ENCODE results near the gene AP3S2.
"Not testable (repeated sequence)": the region's sequence is repeated elsewhere in the genome, so short reads cannot be mapped to it uniquely, and the experiment has no call there.

AP3S2 gene

DNA sequence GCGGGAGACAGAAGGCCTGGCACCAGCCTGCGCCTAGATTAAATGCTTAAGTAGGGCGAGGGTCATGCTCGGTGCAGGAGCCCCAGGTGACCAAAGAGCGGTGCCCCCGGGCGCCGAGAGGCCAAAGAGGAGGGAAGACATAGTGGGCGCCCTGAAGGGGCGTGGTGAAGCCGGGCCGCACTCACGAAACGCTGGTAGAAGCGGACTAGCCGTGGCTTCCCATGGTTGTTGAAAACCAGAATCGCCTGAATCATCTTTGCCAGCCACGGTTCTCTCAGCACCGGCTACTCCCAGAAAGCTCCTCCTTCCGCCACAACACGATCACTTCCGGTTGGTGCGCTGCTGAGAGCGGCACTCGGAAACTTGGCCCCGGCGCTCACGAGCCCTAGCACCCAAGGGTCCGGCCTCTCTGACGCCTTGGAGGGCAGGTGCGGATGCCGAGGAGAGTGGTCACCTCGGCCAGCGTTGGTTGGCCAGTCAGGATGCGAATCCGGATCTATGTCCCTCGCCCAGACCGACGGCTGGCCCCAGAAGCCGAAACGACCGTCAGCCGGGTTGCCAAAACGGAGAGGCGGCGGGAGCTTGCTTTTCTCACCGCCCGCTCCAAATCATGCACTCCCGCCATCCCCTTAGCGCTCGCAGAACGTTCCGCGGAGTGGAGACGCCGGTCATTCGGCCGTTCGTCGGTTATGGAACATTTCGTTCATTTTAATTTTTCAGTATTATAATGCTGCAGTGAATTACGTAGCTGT lies at the start of gene AP3S2:
TSS of gene AP3S2 (minus strand) at position 299 of the 752 bp plus-strand sequence. CDS start at position 254, 45 bp downstream.
- peak; percentile 92 for DNase-seq (ENCODE audit: low read depth)

- DNase-seq (ENCODE audit: low read depth), result no peak
Observed at GRCh38 chr15:89939910-89940309, 46.1 kb upstream of the AP3S2 start.

DNA sequence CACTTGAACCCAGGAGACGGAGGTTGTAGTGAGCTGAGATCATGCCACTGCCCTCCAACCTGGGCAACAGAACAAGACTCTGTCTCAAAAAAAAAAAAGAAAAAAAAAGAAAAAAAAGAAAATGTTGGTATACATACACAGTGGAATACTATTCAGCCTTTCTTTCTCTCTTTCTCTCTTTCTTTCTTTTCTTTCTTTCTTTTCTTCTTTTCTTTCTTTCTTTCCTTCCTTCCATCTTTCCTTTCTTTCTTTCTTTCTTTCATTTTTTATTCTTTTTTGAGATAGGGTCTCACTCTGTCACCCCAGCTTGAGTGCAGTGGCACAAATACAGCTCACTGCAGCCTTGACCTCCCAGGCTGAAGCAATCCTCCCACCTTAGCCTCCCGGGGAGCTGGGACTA lies 45.6 kb upstream of the AP3S2 start:
- DNase-seq (ENCODE audit: low read depth), result not testable (repeated sequence)

DNA sequence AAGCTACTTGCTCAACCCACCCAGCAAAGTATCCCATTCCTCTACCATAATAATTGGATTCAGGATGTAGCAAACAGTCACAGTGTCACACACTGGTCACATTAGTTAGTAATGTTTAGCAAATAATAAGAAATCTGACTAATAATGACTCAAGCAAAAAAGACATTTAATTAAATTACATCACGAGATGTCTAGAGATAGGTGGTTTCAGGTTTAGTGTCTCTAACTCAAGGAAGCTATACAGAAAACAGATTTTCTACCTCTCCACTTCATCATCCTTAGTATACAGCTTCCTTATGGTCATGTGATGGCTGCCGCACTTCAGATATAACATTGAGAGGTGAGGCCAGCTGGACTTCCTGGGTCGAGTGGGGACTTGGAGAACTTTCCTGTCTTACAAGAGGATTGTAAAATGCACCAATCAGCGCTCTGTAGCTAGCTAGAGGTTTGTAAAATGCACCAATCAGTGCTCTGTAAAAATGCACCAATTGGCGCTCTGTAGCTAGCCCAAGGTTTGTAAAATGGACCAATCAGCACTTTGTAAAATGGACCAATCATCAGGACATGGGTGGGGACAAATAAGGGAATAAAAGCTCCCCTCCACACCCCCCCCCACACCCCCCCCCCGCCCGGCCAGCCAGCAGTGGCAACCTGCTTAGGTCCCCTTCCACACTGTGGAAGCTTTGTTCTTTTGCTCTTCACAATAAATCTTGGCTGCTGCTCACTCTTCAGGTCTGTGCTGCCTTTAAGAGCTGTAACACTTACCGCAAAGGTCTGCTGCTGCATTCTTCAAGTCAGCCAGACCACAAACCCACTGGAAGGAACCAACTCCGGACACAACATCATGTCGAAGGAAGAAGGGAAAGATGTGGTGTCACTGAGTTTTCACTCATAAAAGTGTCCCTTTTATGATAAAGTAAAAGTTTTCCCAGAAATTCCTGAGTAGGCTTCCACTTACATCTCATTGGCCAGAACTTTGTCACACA lies 43.9 kb upstream of the AP3S2 start:
- DNase-seq (ENCODE audit: low read depth), result no peak

DNA sequence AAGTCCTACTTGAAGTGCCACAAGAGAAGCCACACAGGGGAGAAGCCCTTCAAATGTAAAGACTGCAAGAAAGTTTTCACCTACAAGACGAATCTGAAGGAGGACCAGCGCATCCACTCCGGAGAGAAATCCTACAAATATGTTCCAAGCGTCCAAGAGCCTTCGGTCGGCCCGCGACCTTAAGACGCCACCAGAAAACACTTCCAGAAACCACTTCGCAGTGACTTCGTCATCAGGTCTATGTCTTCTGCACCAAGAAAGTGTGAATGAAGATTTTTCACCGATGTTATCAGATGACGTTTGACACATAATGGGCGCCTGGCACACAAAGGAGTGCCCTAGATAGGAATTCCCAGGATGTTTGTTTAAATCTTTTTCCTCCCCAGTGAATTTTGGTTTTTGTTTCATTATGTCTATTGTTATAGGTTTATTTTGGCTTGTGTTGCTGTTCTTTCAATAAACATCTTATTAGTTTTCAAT lies 43.0 kb upstream of the AP3S2 start:
- no peak for DNase-seq (ENCODE audit: low read depth)

GRCh38 chr15:89936051-89936785 lies 42.4 kb upstream of the AP3S2 start:
- no peak for DNase-seq (ENCODE audit: low read depth)

GRCh38 chr15:89932880-89933279 lies 39.1 kb upstream of the AP3S2 start:
- DNase-seq (ENCODE audit: low read depth), result no peak

- DNase-seq (ENCODE audit: low read depth), result no peak
Observed at GRCh38 chr15:89928421-89928820, 34.6 kb upstream of the AP3S2 start.

GRCh38 chr15:89926158-89926557 lies 32.4 kb upstream of the AP3S2 start:
- DNase-seq (ENCODE audit: low read depth), result peak; percentile 80

DNA sequence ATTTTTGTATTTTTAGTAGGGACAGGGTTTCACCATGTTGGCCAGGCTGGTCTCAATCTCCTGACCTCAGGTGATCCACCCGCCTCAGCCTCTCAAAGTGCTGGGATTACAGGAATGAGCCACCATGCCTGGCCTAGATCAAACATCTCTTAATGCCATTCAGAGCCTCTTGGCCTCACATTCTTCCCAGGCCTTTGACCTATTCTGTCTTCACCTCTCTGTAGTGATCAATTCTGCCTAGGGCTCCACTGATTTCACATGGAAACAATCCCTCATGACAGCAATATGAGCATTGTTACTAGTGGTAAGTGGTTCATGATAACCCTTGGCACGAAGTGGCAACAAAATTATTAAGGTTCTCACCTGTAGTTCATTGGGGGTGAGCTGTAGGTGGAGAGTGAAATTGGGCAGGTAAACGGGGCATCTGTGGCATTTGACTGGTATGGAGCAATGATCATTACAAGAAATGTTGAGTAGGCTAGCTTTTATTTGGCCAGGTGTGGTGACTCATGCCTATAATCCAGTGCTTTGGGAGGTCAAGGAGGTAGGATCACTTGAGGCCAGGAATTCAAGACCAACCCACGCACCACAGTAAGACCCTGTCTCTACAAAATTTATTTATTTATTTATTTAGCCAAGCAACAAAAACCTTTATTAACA lies 23.8 kb upstream of the AP3S2 start:
- DNase-seq (ENCODE audit: low read depth), result no peak

DNA sequence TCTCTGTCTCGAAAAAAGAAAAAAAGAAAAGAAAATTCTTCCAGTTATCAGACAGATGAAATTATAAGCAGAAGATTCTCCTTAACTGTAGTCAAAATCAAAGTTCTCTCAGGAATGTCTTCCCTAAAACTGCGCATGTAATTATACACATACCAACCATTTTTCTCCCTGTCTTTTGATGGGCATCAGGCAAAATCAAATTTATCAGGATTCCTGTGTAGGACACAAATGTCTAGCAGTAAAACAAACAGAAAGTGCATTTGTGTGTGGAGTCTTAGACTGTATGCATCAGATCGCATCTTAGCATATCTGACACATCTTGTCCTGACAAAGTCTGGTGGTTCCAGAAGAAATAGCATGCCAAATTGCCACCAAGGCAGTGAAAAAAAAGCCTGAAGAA lies 22.9 kb upstream of the AP3S2 start:
- no peak for DNase-seq (ENCODE audit: low read depth)

DNA sequence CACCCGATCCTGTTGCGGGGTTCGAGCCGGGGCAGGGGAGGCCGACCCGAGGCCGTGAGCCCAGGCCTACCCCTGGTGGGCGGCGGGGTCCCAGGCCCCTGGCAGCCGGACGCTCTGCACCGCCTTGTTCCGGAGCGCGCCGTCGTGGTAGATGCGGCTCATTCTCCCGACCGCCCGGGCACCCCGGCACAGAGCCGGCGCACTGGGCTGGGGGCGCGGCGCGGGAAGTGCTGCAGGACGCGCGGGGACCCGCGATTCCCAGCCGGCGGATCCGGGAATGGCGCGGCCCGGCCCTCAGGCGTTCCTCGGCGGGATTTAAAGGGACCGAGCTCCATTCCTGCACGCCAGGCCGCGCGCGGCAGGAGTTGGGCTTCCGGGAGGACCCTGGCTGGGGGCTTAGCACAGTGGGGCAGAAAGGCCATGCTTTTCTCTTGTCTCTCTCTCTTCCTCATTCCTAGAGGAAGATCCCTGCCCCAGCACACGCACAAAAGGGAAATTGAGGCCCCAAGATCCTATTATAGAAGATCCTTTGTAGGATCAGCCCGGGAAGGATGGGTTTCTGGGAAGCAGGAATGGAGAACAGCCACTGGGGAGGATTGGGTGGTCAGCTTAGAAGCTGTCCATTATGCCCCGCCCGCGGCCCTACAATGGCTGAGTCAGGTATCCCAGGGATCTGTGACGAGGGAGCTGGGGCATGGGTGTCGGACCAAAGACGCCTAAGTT lies 19.0 kb upstream of the AP3S2 start, which contains the start of gene ARPIN:
TSS of gene ARPIN (minus strand) at position 279 of the 723 bp plus-strand sequence. CDS start at position 162, 117 bp downstream.
- peak; percentile 42 for DNase-seq (ENCODE audit: low read depth)

DNA sequence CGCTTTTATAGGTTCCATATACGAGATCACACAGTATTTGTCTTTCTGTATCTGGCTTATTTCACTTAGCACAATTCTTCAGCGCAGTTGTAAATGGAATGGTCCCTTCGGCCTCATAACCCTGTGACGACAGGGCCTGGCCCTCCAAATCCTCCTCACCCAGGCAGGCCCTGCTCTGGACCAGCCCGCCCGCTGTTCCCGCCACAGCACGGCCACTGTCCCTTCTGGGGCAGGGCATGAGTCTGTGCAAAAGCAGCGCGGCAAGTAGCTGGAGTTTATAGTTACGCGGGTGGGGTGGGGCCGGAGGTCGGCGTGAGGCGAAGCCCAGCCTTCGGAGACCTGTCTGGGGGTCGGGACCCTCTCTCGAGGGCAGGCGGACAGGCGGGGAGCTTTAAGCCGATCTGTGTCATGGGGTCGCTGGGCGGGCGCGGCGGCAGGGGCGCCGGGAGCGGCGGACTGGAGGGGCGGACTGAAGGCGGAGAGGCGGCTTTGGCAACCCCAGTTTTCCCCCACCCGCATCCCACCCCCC lies 18.4 kb upstream of the AP3S2 start:
- peak; percentile 14 for DNase-seq (ENCODE audit: low read depth)

DNA sequence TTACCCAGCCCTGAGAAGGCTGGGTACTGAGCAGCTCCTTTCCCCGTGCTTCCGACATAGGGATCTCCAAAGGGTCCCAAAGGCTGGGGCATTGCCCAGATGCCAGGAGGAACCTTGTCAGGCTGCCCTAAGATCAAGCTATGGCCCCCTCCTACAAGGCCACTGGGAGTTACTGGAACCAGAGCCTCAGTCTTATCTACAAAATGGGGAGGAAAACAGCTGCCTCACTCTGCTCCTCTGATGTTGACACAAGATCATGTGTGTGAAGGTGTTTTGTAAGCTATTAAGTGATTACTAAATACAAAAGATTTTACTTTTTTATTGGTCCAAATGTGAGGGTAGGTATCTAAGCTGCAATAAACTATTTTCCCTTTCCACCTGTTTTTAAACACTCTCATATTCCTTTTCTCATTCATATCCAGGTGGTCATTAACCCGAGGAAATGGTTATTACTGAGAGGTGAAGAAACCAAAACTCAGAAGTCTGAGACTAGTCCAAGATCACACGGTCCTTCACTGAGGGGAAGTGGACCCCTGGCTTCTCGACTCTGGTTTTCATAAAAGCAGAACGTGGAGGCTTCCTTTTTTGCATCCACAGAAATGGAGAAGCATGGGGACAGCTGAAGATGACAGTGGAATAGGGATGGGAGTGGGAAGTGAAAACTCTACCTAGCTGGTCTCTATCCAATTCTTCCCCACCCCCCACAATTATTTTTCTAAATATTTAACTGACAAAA lies 17.3 kb upstream of the AP3S2 start:
- DNase-seq (ENCODE audit: low read depth), result no peak

DNA sequence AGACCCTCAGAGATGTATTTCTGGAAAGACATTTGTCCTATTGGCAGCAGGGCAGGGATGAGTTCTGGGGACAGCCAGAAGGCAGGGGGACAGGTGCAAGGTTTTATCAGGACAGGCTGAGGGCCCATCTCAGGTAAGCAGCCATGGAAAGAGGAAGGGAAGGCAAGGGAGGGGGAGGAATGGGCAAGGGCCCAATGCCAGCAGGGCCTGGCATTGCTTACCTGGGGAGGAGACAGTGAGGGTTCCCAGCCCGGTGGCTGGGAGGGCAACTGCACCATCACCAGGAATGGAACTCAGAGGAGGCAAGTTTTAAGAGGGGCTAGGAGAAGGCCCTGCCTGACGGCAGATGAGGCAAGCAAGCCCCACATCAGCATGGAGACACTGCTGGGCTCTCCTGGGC lies 15.8 kb upstream of the AP3S2 start:
- DNase-seq (ENCODE audit: low read depth), result no peak

DNA sequence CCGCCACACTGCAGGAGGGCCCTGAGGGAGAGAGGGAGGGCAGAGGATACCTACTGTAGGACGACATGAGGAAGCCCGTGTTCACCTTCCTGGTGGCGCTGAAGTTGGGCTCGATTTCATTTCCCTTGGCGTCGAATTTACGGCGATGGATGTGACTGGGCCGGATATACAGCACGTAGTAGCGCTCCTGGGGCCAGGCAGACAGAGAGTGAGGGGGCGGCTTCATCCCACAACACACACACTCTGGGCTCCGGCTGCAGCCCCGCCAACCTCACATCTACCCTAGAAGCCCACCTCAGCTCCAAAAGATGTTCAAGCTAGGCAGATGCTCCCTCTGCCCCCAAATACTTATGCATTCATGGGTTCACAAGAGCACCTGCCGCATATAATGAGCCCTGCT lies 14.4 kb upstream of the AP3S2 start:
- DNase-seq (ENCODE audit: low read depth), result no peak

DNA sequence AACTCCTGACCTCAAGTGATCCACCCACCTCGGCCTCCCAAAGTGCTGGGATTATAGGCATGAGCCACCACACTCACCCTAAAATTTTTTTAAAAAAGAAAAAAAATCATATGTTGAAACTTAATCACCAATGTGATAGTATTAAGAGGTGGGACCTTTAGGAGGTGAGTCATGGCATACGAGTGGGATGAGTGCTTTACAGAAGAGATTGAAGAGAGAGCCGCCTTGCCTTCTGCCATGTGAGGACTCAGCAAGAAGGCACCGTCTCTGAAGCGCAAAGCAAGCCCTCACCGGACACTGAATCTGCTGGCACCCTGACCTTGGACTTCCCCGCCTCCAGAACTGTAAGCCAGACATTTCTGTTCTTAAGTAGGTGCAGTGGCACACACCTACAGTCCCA lies 13.5 kb upstream of the AP3S2 start:
- DNase-seq (ENCODE audit: low read depth), result no peak

DNA sequence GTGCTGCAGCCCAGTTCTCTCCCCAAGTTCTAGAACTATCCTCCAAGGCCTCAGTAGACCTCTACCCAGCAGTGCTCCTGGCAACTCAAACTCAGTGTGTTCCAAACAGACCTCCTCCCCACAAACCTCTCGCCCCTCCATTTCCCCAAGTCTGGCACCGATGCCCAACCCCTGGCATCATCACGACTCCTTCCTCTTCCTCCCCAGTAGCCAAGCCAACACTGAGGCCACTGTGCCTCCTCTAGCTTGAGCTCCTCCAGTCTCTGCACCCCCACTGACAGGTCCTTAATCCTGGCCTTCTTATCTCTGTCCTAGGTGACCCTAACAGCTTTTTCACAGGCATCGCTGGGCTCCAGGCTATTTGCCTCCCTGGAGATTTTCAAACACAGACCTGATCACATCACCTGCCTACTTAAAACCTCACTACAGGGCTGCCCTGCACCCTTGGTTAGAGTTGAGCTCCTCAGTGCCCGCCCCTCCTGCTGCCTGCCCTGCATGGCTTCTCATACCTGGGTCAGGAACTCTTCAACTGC lies 12.1 kb upstream of the AP3S2 start:
- DNase-seq (ENCODE audit: low read depth), result no peak

DNA sequence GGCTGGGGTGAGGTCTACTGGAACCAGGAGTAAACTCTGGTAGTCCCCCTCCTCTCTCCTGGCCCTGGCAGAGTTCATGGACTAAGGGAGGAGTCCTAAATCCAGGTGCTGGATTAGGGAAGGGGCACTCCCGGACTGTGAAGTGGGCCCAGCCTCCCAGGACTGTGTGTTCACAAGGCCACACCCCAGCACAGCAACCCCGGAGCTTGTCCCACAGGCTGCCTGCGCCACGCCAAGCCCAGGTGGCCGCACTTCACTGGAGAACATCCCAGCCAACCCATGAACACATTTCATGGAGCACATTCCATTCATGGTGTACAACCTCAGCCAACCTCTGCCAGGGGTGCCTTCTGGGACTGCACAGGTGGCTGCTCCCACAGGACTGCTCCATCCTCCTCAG lies 10.7 kb upstream of the AP3S2 start:
- no peak for DNase-seq (ENCODE audit: low read depth)

GRCh38 chr15:89903858-89904130 lies 10.0 kb upstream of the AP3S2 start:
- DNase-seq (ENCODE audit: low read depth), result no peak
